HG03565 (cell line): Measurements from ENCODE around the gene HSPG2.
A peak's percentile ranks its signal among the peaks of the same experiment; 100 is the strongest.

Experiments used
- ATAC-seq: cut with Tn5 transposase; IDR thresholded peaks from one replicate; pipeline ENCODE4 v1.9.1; 2021; ENCODE audit warnings: mild to moderate bottlenecking, moderate library complexity; ENCODE audit not compliant: unreplicated experiment

The HSPG2 gene

DNA sequence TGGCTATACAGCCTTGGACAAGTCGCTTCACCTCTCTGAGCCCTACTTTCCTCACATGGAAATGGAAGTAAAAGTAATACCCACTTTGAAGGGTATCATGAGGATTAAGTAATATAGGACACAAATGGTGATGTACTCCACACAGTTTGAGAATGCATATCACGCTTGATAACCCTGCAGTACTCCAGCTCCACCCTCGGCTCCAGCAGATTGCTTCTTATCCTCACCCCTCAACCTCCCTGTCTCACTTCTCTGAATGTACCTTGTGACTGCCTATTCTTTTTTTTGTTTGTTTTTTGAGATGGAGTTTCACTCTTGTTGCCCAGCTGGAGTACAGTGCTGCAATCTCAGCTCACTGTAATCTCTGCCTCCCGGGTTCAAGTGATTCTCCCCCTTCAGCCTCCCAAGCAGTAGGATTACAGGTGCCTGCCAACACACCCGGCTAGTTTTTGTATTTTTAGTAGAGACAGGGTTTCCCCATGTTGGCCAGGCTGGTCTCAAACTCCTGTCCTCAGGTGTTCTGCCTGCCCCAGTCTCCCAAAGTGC, 69.6 kb downstream of the HSPG2 start:
- no peak for ATAC-seq

DNA sequence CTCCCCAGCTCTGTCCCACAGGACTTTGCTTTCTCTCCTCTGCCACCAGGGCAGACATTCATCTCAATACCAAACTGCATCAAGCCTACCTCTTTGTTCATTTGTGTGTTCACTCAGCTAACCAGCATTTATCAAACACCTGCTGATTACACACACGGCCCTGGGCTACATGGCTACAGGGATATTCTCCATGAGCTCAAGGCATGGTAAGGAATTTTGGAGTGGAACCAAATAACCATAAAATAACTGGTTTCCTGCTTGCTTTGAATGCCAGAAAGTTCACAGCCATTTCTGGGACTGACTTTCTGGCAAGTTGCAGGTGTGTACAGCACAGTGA, 70.4 kb downstream of the HSPG2 start:
- ATAC-seq: no peak

DNA sequence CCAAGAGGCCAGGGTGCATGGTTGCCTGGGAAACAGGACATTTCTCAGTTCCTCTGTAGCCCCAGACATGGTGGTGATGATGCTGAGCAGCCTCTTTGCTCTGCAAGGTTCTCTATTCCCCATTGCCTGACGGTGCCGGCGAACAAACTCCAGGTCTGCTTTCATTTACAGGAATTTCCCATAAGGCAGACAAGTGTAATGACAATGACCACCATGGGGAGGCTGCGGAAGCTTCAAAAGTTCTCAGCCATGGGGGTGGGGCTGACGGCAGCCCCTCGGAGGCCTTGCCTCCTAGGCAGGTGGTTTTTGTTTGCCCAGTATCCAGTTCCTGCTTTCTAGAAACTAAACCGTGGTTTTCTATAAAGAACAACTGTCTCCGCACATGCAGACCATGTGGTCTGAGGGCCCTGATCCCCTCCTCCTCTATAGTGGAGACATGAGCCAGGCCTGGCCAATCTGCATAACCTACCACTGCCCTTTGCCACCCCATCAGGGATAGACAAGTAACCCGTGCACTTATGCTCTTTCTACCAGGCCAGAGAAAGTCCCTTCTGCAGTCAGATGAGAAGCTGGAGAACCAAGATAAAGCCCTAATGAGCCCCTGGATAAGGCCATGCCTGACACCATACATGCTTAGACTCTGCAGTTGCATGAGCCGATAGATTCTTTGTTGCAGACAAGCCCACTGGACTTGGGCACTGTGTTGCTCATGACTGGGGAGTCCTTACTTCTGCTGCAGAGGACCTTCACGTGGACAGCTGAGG, 71.0 kb downstream of the HSPG2 start:
- peak; percentile 67 for ATAC-seq

DNA sequence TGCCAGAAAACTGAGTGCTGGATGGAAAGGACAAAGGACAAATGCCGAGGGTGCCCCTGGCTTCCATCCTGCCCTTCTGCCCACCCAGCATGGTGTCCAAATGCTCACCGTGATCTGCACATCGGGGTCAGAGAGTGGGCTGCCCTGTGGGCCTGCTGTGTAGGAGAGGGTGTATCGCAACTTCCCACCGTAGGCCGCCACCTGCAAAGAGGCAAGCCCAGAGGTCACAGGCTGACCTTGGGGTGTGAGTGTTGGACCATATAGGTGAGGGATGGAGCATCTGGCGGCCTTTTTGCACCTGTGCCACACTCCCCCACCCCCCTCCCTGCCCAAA, 71.5 kb downstream of the HSPG2 start:
- no peak for ATAC-seq

DNA sequence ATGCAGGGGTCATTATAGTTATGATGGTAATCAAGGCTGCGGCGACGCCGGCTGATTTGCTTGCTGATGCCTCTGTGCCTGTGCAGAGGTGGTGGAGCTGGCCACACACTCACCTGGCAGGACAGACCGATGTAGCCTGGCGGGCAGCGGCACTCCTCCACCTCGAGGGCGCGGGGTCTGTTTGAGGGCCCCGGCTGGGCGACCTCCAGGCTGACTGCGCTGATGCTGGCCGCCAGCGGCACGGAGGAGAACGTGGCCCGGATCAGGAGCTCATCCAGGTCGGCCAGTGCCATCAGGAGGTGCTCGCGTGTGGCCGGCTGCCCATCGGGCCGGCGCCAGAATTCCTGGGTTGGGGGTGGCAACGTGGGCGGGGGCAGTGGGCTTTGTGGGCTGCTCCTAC, 72.4 kb downstream of the HSPG2 start:
- ATAC-seq: no peak

DNA sequence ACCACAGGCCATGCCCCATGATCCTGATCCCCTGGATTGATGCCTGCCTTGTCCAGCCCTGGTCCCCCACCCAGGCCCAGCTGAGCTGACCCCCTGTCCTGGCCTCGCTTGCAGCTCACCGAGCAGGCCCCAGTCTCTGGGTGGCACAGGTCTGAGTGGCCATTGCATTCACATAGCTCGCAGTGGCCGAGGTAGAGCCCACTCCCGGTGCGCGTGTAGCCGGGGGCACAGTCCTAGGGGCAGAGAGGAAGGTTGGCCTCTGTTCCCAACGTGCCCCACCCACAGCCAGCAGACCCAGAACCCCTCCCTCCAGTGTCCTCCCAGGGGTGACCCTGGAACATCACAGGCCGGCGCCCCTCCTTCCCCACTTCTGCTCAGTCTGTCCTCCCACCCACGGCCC, 73.1 kb downstream of the HSPG2 start:
- no peak for ATAC-seq

DNA sequence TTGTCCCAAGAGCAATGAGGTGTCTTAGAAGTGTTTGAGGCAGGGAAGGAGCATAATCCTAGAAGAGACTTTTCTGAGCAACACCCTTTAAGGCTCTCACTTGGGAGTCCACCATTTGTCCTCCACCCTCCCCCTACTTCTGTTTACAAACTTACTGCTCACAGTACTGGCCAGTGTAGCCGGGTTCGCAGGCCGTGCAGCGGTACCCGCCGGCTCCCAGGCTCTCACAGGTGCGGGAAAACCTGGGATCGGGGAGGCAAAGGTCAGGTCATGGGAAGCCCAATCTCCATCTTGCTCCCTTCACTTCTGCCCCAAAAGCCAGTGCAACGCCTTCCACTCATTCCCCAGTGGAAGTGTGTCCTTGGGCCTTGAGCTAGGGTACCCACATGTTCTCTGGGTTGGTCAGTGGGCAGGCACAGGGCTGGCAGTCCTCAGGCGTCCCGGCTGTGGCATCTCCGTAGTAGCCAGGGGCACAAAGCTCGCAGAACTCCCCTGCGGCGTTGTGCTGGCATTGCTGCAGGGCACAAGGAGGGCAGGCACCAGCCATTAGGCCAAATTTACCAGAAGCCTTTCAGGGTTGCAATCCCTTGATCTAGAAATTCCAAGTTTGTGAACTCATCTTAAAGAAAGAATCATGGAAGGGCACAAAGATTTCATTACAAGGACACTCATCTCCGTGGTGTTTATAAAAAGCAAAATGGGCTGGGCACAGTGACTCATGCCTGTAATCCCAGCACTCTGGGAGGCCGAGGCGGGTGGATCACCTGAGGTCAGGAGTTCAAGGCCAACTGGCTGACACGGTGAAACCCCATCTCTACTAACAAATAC, 75.3 kb downstream of the HSPG2 start:
- ATAC-seq: no peak

DNA sequence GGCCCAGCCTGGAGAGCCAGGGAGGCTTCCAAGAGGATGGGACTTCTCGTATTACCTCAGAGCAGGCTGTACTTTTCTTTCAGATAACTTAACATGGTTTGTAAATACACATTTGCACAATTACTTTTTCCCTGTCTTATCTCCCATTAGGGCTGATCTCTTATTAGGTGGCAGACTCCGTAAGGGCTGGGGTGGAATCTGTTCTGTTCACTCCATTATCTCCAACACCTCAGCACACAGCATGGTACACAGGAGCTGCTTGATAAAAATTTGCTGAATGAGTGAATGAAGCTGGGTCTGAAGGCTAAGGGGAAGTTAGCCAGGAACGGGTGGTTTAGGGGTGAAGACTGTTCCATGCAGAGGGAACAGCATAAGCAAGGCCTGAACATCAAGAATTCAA, 76.1 kb downstream of the HSPG2 start:
- ATAC-seq: no peak

DNA sequence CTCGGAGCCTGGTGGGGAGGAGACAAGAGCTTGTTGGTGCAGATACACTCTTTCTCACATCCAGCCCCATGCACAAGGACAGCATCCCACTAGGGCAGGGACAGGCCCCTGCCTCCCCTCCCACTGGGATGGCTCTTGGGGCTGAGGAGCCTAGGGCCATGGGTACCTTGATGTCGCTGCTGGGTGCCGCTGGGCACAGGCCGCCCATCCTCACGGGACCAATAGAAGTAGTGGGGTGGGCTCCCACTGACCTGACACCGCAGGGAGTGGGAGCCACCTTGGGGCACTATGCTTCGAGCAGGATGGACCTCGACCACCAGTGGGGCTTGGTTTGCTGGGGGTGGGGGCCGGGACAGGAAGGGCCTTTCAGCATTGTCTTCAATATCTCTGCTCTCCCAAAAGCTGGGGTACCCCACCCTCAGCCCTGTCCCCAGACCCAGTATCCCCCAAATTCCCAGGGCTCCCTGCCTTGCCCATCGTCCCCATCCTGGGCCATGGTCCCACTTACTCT, 77.4 kb downstream of the HSPG2 start:
- no peak for ATAC-seq

DNA sequence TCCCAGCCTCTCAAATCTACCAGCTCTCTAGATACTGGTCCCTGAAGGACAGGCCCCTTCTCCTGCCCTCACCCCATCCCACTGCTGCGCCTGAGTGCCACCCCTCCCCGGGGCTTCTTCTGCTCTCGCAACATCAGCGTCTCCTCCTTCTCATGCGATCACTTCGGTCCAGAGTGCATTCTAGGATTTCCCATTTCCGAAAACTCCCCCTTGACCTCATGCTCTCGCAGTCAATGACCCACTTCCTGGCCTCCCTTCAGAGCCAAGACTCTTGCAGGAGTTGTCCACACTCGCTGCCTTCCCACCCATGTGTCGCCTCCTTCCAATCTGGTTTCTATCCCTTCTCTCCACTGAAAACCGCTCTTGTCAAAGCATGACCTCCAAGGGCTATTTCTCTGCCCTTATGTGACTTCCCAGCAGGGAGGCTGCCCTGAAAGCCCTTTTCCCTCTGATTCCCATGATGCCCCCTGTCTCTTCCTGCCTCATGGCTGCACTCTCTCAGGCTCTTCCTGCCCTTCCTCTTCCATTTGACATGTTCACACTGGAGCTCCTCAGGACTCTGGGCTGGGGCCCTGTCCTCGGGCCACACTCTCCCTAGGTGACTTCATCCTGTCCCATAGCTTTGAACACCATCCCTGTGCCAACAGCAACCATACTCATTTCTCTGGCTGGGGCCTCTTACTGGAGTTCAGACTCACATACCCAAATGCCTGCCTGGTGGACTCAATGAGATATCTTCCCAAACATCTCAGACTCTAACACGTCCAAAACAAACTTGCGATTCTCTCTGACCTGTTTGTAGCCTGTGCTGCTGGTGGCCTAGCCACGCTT, 79.1 kb downstream of the HSPG2 start:
- ATAC-seq: no peak

DNA sequence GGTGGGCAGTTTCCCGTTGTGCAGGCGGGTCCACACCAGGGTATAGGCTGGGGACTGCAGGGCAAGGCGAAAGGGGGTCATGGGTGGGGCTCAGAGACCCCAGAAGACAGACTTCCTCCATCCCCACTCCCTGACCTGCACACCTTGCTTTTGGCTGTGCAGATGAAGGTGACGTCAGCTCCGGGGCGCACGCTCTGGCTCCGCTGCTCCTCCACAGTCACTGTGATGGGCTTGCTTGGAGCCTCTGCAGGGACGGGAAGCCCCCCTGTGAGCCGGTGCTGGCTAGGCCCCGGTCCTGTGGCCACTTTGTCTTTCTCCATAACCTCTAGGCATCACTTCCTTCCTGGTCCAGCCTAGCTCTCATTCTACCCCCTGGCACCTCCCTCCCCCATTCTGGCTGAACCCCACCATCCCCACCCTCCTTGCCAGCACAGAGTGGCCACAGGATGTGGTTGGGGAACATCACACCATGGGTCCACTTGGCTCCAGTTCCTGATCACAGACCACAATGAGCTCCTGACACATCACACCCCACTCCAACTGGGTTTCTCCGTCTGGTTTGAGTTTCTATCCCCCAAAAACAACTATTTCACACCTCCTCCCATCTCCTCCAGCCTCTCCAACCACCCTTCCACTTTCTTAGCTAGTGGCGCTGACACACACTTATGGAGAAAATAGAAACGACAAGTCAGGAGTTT, 79.8 kb downstream of the HSPG2 start:
- no peak for ATAC-seq

DNA sequence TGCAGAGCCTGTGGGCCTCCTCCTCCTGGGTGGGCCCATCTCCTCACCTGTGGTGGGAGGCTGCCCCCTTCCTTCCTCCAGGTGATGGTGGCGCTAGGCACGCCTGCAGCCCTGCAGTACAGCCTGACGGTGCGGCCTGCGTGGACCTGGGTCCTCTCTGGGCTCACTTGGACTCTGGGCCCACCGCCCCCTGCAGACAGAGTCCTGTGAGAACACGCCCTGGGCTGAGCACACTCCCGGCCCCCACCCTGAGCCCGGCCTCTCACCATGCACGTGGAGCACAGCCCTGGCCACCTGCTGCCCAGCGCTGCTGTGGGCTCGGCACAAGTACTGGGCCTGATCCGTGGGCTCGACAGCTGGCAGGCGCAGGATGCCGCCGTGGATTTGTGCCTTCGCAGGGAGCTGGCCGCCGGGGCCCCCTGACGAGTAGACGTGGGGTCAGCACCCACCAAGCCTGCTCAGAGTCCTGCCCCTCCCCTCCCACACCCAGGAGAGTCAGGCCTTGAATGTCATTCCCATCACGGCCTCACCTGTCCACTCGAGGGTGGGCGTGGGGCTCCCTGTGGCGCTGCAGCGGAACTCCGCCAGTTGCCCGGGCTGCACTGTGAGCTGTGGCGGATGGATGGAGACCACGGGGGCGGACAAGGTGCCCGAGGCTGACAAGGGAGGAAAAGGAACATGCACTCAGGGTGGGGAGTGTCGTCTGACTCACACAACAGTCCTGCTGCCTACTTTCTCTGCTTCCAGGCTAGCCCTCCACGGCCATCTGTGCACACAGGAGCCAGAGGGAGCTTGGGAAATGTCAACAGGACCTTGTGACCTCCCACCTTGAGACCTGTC, 81.6 kb downstream of the HSPG2 start:
- no peak for ATAC-seq

DNA sequence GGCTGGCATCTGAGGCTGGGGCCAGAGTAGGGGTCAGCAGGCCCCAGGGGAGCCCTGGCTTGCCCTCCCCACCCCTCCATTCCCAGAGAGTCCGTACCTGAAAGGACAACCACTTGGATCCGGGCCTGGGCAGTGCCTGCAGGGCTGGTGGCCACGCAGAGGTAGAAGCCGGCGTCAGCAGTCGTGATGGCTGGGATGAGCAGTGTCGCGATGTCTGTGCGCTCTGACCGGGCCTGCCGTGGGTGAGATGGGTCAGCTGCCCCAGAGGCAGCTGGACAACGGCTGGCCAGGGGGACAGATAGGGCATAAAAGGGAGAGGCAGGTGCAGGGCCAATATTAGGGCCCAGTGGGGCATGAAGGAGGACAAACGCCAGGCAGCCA, 82.4 kb downstream of the HSPG2 start:
- no peak for ATAC-seq

DNA sequence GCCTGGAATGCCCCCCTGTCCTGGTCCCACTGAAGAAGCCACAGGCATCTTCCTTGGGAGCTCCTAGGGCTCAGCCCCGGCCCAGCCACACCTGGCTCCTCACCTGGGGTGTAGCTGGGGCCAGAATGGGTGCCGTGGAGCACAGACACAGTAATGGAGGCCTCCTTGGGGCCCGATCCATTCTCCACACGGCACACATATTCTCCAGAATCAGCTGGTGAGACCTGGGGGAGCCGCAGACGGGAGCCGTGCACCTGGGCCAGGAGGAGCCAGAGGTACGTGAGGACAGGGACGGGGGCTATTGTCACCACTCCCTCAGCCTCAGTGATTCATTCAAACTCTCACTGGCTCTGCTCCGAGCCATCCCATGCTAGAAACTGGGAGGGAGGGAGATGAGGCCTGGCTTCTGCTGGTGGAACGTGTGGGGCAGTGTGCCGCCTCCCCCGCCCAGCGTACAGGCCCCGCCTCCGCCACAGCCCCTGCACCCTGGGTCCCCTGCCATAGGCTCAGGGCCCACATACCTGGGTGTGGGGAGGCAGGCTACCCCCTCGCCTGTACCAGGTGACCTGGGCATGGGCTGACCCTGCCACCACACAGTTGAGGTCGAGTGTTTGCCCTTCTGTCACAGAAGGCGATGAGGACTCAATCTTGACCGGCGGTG, 82.9 kb downstream of the HSPG2 start:
- ATAC-seq: no peak

DNA sequence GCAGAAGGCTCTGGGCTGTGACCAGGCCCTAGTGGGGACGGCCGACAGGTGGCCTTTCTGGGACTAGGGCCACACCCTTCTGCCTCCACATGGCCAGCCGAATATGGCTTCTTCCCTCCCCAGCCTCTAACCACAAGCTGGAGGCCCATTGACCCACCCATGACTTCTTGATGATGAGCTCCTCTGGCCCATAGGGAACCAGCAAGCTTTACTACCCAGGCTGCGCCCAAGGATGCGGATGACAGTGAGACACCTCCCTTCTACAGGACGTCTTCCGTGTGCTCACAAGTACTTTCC, 84.0 kb downstream of the HSPG2 start:
- ATAC-seq: no peak

DNA sequence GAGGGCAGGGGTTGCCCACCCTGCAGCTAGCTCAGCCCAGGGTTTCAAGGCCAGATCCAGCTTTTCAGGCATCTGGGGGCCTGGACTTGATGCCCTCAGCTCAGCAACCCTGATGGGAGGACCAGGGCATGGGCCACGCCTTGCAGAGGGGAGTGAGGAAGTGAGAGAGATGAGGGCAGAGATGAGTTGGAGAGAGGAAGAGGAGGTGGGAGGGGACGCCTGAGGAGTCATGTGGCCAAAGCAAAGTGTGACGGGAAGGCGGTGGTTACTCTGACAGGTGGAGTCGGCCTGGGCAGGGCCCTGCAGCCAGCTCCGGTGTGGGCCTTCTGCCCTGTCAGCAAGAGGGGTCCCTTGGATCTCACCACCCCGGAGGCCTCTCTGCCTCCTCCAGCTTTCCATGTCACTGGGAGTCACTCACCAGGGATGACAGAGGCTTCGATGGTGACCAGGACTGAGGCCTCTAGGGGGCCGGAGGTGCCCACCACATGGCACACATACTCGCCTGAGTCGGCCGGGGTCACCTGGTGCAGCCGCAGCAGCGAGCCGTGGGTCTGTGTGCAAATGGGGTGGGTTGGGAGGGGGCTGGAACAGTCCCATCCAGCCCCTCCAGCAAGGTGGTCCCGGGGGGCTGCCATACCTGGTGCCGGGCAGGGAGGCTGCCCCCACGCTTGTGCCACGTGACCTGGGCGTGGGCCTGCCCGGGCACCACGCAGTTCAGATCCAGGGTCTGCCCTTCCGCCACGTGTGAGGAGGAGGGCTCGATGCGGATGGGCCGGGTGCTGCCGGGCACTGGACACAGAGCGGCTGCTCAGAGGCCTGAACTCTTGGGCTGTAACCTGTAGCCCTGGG, 84.6 kb downstream of the HSPG2 start:
- ATAC-seq: no peak

DNA sequence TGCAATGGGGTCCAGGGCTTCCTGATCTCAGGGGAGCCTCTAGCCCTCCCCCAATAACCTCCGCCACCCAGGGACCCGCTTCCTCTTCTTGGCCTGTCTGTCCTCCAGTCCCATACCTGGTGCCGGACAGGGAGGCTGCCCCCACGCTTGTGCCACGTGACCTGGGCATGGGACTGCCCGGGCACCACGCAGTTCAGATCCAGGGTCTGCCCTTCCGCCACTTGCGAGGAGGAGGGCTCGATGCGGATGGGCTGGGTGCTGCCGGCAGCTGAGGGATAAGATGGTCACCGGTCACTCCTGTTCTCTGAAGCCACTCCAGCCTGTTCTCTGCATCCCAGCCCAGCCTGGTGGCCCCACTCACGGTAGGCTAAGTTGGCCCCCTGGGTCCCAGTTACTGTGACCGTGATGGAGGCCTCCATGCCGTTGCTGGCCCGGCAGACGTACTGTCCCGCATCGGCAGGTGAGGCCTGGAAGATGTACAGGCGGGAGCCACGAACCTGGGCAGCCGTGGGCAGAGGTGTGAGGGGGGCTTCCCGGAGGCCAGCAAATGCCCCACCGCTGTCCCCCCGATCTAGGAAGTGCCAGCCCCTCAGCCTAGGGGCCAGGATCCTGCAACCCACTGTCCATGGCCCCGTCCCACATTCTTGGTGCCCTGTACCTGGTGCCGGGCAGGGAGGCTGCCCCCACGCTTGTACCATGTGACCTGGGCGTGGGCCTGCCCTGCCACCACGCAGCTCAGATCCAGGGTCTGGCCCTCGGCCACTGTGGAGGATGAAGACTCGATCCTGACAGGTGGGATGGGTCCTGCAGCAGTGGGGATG, 85.5 kb downstream of the HSPG2 start:
- ATAC-seq: no peak
